ENCODE results near the gene CSPG4. TPM values are rescaled to one million over a fixed set of nuclear protein-coding genes. Genes with fewer than 3 reads are reported as not detected.

CSPG4 gene
- total and polyA plus RNA-seq, 9 of the 15 experiments (the other 6 are each of a cell fraction or from before 2014, with no cell fraction given) = under 0.01 to 0.07 (median 0.04) TPM; not detected in 5

DNA sequence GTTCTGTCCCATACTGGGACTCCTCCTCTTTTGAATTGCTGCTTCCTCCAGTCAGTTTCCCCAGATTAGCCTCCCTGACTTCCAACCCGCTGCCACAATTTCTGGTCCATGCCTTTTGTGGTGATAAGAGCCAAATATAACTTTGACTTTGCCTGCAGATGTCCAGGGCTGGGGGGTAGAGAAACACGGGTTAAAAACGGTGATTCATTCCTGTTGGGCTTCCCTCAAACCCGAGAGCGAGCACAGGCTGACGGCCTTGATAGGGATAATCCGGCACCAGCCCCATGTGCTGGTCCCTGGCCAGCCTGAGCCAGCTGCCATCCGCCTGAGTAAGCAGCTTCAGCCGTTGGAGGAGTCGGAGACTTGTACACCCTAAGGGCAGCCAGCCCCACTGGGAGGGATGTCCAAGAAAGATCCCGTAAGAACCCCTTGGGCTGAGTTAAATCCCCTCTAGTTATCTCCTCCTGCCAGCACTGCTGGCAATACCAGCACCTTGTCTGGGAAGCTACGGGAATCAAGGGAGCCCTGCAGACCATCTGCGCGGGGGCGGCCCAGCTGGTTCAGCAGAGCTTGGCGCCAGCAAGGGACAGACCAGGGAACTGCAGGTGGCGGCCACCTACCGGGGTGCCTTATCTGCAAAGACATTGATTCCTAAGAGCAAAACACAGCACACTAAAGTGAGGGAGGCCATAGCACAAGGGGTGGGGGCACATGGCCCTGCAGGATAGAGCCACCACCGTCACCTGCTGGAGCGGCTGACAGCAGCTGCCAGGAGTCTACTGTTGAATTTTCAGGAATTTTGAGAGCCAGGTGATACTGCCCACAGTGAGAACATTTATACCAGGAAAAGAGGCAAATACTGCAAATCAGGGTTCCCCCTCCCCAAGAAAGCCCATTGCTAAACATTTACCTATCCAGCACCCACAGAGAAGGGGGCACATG is 18.1 kb downstream of the CSPG4 start (continued):
- TF ChIP-seq BCLAF1 (IDR thresholded peaks at IDR 0.05; ENCODE audit: borderline replicate concordance in 1 of 2, control insufficient read depth in 1 of 2, low read depth in 2 of 2, low read length in 1 of 2) (0 out of 4 replicates have a peak, but pooled peaks of 1 of the 2 experiments have one; percentile 18), RBBP5 (IDR thresholded peaks at IDR 0.05; ENCODE audit: borderline replicate concordance, insufficient read depth, low read length, poor library complexity, severe bottlenecking) (peak; percentile 21), CREM (IDR thresholded peaks at IDR 0.05; ENCODE audit: low read depth) (peak; percentile 17), ZBTB9 (CRISPR knock-in tag; IDR thresholded peaks at IDR 0.05) (peak; percentile 60; the same call in 1 of the 2 replicates), KLF16 (IDR thresholded peaks at IDR 0.05) (peak; percentile 91), NR3C1 (CRISPR knock-in tag; IDR thresholded peaks at IDR 0.05) (no peak), ZBTB11 (CRISPR knock-in tag; IDR thresholded peaks at IDR 0.05) (peak in 1 of 3 experiments; percentile 69; a peak in 2 of 6 replicates), NR4A1 (CRISPR knock-in tag; IDR thresholded peaks at IDR 0.05) (no peak), NR4A1 (tag; IDR thresholded peaks at IDR 0.05) (0 out of 2 replicates have a peak, but pooled peaks have one; percentile 60), ZNF75A (CRISPR knock-in tag; IDR thresholded peaks at IDR 0.05) (no peak), ZFX (CRISPR knock-in tag; IDR thresholded peaks at IDR 0.05) (peak; percentile 31; the same call in 1 of the 2 replicates), ZKSCAN8 (CRISPR knock-in tag; IDR thresholded peaks at IDR 0.05) (peak; percentile 76; the same call in 1 of the 2 replicates)
- TF ChIP-seq, protein P1, sequence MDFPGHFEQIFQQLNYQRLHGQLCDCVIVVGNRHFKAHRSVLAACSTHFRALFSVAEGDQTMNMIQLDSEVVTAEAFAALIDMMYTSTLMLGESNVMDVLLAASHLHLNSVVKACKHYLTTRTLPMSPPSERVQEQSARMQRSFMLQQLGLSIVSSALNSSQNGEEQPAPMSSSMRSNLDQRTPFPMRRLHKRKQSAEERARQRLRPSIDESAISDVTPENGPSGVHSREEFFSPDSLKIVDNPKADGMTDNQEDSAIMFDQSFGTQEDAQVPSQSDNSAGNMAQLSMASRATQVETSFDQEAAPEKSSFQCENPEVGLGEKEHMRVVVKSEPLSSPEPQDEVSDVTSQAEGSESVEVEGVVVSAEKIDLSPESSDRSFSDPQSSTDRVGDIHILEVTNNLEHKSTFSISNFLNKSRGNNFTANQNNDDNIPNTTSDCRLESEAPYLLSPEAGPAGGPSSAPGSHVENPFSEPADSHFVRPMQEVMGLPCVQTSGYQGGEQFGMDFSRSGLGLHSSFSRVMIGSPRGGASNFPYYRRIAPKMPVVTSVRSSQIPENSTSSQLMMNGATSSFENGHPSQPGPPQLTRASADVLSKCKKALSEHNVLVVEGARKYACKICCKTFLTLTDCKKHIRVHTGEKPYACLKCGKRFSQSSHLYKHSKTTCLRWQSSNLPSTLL (IDR thresholded peaks at IDR 0.05) = no peak
